Smooth muscle cell (in vitro differentiated cells): Measurements from ENCODE around the gene F8. TPM values are rescaled to one million over a fixed set of nuclear protein-coding genes. Genes with fewer than 3 reads are reported as not detected.
"Not testable (repeated sequence)": the region's sequence is repeated elsewhere in the genome, so short reads cannot be mapped to it uniquely, and the experiment has no call there.

Source experiments
- DNase-seq: peaks from one replicate; lab custom pipeline; 2025; ENCODE audit not compliant: unreplicated experiment; lab: John Stamatoyannopoulos, UW
- H2AFZ ChIP-seq: fragments of 200-600 bp; sonication (generic); 2 replicates; pipeline ENCODE4 v1.6.0; 2016; ENCODE audit warnings: antibody characterized with exemption, low read depth, mild to moderate bottlenecking
- H3F3A ChIP-seq: fragments of 200-600 bp; sonication (generic); 2 replicates; pipeline ENCODE4 v1.6.0; 2017; ENCODE audit warnings: antibody characterized with exemption, low read depth
- H3K27ac ChIP-seq: fragments of 200-600 bp; sonication (generic); 2 replicates; pipeline ENCODE4 v1.5.1; 2016; ENCODE audit warnings: low read depth, mild to moderate bottlenecking
- H3K27me3 ChIP-seq: fragments of 200-600 bp; sonication (generic); 2 replicates; pipeline ENCODE4 v1.6.1; 2016; ENCODE audit warnings: low read depth, mild to moderate bottlenecking
- H3K36me3 ChIP-seq: fragments of 200-600 bp; sonication (generic); 2 replicates; pipeline ENCODE4 v1.5.1; 2016; ENCODE audit warnings: low read depth
- H3K4me1 ChIP-seq: fragments of 200-600 bp; sonication (generic); 2 replicates; pipeline ENCODE4 v1.5.1; 2016; ENCODE audit warnings: low read depth
- H3K4me2 ChIP-seq: fragments of 200-600 bp; sonication (generic); 2 replicates; pipeline ENCODE4 v1.6.0; 2016; ENCODE audit warnings: mild to moderate bottlenecking
- H3K4me3 ChIP-seq: fragments of 200-600 bp; sonication (generic); 2 replicates; pipeline ENCODE4 v1.5.1; 2016; ENCODE audit warnings: mild to moderate bottlenecking
- H3K79me2 ChIP-seq: fragments of 200-600 bp; sonication (generic); 2 replicates; pipeline ENCODE4 v1.6.0; 2016; ENCODE audit warnings: low read depth, mild to moderate bottlenecking
- H3K9ac ChIP-seq: fragments of 200-600 bp; sonication (generic); 2 replicates; pipeline ENCODE4 v1.6.0; 2016; ENCODE audit warnings: low read depth
- H3K9me3 ChIP-seq: fragments of 200-600 bp; sonication (generic); replicated peaks from 2 replicates; pipeline ENCODE4 v1.5.1; 2016; ENCODE audit warnings: low read depth
- H4K20me1 ChIP-seq: fragments of 200-600 bp; sonication (generic); 2 replicates; pipeline ENCODE4 v1.6.0; 2016; ENCODE audit warnings: low read depth
- WGBS: methylation state at CpG from one replicate; pipeline ENCODE4 v1.1.7; 2016; ENCODE audit warnings: low lambda C conversion rate; 5-methylcytosine and 5-hydroxymethylcytosine counted together
- polyA plus RNA-seq: library from polyadenylated mRNA; unstranded; fragments of >200 nt; fragmentation: Nextera tagmentation; extraction: Ambion mirVana; gene quantifications from 2 replicates; pipeline ENCODE4 v1.2.1, GENCODE V29; 2016
- total RNA-seq: library from RNA; depleted of rRNA; stranded (reverse); fragments of >200 nt; gene quantifications from 2 replicates; pipeline ENCODE4 v1.2.3, GENCODE V29; 2014
- TF ChIP-seq, protein P1 (sequence below): fragments of 200-600 bp; sonication (generic); IDR thresholded peaks from 2 replicates; pipeline ENCODE4 v1.5.1; 2017; ENCODE audit warnings: borderline replicate concordance, mild to moderate bottlenecking, antibody characterized with exemption; ENCODE audit not compliant: insufficient read depth, poor library complexity, severe bottlenecking

F8 gene
- total and polyA plus RNA-seq, 2 experiments from 2014 or later = 1.9 to 3.3 TPM

GRCh38 chrX:154918060-154918483 is 104.5 kb downstream of the F8 start:
- Histone ChIP-seq H3F3A (no peaks in the 10 kb centered on the region), H3K4me3 (peak overlapping the region; percentile 41), H3K27me3 (no peaks in the 10 kb centered on the region), H4K20me1 (no peaks in the 10 kb centered on the region), H3K4me1 (no peaks in the 10 kb centered on the region), H3K9me3 (no peaks in the 10 kb centered on the region), H2AFZ (peak overlapping the region; percentile 65), H3K4me2 (peak overlapping the region; percentile 66), H3K79me2 (no peaks in the 10 kb centered on the region), H3K36me3 (no peaks in the 10 kb centered on the region), H3K9ac (no peak overlapping the region), H3K27ac (no peak overlapping the region)
- TF ChIP-seq, protein P1, sequence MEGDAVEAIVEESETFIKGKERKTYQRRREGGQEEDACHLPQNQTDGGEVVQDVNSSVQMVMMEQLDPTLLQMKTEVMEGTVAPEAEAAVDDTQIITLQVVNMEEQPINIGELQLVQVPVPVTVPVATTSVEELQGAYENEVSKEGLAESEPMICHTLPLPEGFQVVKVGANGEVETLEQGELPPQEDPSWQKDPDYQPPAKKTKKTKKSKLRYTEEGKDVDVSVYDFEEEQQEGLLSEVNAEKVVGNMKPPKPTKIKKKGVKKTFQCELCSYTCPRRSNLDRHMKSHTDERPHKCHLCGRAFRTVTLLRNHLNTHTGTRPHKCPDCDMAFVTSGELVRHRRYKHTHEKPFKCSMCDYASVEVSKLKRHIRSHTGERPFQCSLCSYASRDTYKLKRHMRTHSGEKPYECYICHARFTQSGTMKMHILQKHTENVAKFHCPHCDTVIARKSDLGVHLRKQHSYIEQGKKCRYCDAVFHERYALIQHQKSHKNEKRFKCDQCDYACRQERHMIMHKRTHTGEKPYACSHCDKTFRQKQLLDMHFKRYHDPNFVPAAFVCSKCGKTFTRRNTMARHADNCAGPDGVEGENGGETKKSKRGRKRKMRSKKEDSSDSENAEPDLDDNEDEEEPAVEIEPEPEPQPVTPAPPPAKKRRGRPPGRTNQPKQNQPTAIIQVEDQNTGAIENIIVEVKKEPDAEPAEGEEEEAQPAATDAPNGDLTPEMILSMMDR = peak; percentile 60
- 24% methylated on average over 5 of the region's 5 CpGs for WGBS
- DNase-seq = no peak

DNA sequence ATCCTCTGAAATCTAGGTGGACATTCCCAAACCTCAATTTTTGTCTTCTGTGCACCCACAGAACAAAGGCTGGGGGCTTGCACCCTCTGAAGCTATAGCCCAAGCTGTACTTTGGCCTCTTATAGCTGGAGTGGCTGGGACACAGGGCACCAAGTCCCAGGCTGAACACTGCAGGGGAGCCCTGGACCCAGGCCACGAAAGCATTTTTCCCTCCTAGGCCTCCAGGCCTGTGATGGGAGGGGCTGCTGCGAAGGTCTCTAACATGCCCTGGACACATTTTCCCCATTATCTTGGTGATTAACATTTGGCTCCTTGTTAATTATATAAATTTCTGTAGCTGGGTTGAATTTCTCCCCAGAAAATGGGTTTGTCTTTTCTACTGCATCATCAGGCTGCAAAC is 108.5 kb downstream of the F8 start:
- Histone ChIP-seq H3K79me2 (no peaks in the 10 kb centered on the region), H3K4me1 (no peaks in the 10 kb centered on the region)
- 61% methylated on average over 2 of the region's 2 CpGs for WGBS

GRCh38 chrX:154910528-154910927 is 112.0 kb downstream of the F8 start:
- DNase-seq = not testable (repeated sequence)

More for the DNA sequence above, 108.5 kb downstream of the F8 start:
- H3K36me3 ChIP-seq = no peaks in the 10 kb centered on the region
- H3K9ac ChIP-seq = no peak overlapping the region
- H3K27me3 ChIP-seq = no peaks in the 10 kb centered on the region
- H3K4me3 ChIP-seq = no peak overlapping the region
- TF ChIP-seq, protein P1 = no peak
- H2AFZ ChIP-seq = no peak overlapping the region
- no peak overlapping the region for H3K4me2 ChIP-seq
- no peak overlapping the region for H3K27ac ChIP-seq
- no peaks in the 10 kb centered on the region for H3K9me3 ChIP-seq
- no peak for DNase-seq
- no peaks in the 10 kb centered on the region for H4K20me1 ChIP-seq
- no peaks in the 10 kb centered on the region for H3F3A ChIP-seq

GRCh38 chrX:154910048-154910447 is 112.5 kb downstream of the F8 start:
- H3K27me3 ChIP-seq, H3F3A ChIP-seq, H3K36me3 ChIP-seq, H3K4me3 ChIP-seq, H3K4me2 ChIP-seq, H3K79me2 ChIP-seq, H3K4me1 ChIP-seq, H4K20me1 ChIP-seq, H3K9ac ChIP-seq, H2AFZ ChIP-seq, H3K9me3 ChIP-seq, H3K27ac ChIP-seq, DNase-seq: not testable (repeated sequence)
- WGBS = 92% methylated on average over 4 of the region's 4 CpGs

More at GRCh38 chrX:154910528-154910927, 112.0 kb downstream of the F8 start:
- H3K9me3 ChIP-seq, H3K79me2 ChIP-seq, H3K4me3 ChIP-seq, H3K36me3 ChIP-seq, H2AFZ ChIP-seq, H3K4me1 ChIP-seq, H4K20me1 ChIP-seq, H3K4me2 ChIP-seq, H3K27me3 ChIP-seq, H3K27ac ChIP-seq, H3F3A ChIP-seq, H3K9ac ChIP-seq: not testable (repeated sequence)
- WGBS = 82% methylated on average over 11 of the region's 11 CpGs

GRCh38 chrX:154908821-154909220 is 113.7 kb downstream of the F8 start:
- no peak for DNase-seq
- H3F3A ChIP-seq = no peaks in the 10 kb centered on the region
- no peak overlapping the region for H3K27ac ChIP-seq
- no peaks in the 10 kb centered on the region for H3K9me3 ChIP-seq
- no peak overlapping the region for H3K4me3 ChIP-seq
- no peak overlapping the region for H3K9ac ChIP-seq
- no peaks in the 10 kb centered on the region for H4K20me1 ChIP-seq
- no peaks in the 10 kb centered on the region for H3K4me1 ChIP-seq
- H2AFZ ChIP-seq = no peak overlapping the region
- H3K27me3 ChIP-seq = no peaks in the 10 kb centered on the region
- TF ChIP-seq, protein P1 = no peak
- H3K4me2 ChIP-seq = no peak overlapping the region
- H3K79me2 ChIP-seq = no peaks in the 10 kb centered on the region
- H3K36me3 ChIP-seq = no peaks in the 10 kb centered on the region
- WGBS = 79% methylated on average over 3 of the region's 3 CpGs
